Nephron progenitor cell (in vitro differentiated cells): ENCODE measurements around the gene CRHR2.
"Not testable (repeated sequence)": the region's sequence is repeated elsewhere in the genome, so short reads cannot be mapped to it uniquely, and the experiment has no call there.

Source experiments
- DNase-seq: peaks from one replicate; pipeline ENCODE4 v3.0.0; 2021
- H3K27ac Mint-ChIP-seq: 2 replicates; pipeline ENCODE4 v1.8.0; 2021; ENCODE audit warnings: mild to moderate bottlenecking, moderate library complexity, mixed read lengths
- H3K27me3 Mint-ChIP-seq: 2 replicates; pipeline ENCODE4 v1.8.0; 2021; ENCODE audit warnings: mild to moderate bottlenecking, low read depth, mixed read lengths; ENCODE audit not compliant: poor library complexity
- H3K36me3 Mint-ChIP-seq: 2 replicates; pipeline ENCODE4 v1.8.0; 2021; ENCODE audit warnings: low read depth, mixed read lengths
- H3K4me1 Mint-ChIP-seq: 2 replicates; pipeline ENCODE4 v1.8.0; 2021; ENCODE audit warnings: mixed read lengths
- H3K4me3 Mint-ChIP-seq: 2 replicates; pipeline ENCODE4 v1.8.0; 2021; ENCODE audit warnings: mild to moderate bottlenecking, moderate library complexity, mixed read lengths
- H3K9me3 Mint-ChIP-seq: 2 replicates; pipeline ENCODE4 v1.8.0; 2021; ENCODE audit warnings: mild to moderate bottlenecking, moderate library complexity, mixed read lengths
- CTCF ChIP-seq: fragments of 200-600 bp; sonication (generic); IDR thresholded peaks from 2 replicates; pipeline ENCODE4 v1.5.0; 2021; ENCODE audit warnings: antibody characterized with exemption

Gene CRHR2

DNA sequence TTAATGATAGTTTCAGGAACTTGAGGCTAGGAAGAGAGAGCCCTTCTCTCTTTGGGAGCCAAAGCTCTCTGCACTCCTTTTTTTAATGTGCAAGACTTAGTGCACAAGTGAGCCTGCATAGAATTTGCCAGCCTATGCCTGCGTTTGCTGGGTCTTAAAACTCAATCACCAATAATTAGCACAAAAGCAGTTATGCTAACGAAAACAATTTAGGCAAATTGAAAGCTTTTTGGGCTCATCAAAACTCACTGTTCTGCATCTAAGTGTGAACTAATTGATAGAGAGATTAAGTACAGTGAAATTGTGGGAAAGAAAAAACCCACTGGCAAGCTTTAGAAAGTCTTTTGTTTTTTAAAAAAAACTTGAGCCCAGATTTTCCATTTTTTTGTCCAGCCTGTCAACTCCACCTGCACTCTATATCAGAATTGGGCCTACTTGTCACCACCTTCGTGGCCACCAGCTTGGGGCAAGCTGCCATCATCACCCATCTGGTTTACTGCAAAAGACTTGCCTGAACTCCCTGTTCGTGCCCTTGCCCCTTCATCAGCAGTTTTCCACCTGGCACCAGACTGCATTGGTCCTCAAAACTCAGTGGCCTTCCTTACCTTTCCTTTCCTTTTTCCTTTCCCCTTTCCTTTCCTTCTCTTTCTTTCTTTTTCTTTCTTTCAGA is 37.8 kb downstream of the CRHR2 start:
- TF ChIP-seq CTCF, result no peak
- Mint-ChIP-seq H3K4me3 (peak overlapping the region; percentile 85), H3K27ac (no peak overlapping the region), H3K27me3 (no peaks in the 10 kb centered on the region), H3K9me3 (peaks cover 1% of the 10 kb centered on the region), H3K4me1 (peaks cover 39% of the 10 kb centered on the region), H3K36me3 (peaks cover 36% of the 10 kb centered on the region)
- DNase-seq, result no peak

- peak overlapping the region; percentile 81 for H3K27ac Mint-ChIP-seq
- DNase-seq, result no peak
Observed at GRCh38 chr7:30642789-30643188, 39.5 kb downstream of the CRHR2 start.

GRCh38 chr7:30642322-30642721 is 39.9 kb downstream of the CRHR2 start:
- peaks cover 30% of the 10 kb centered on the region for H3K4me1 Mint-ChIP-seq
- peak overlapping the region; percentile 85 for H3K4me3 Mint-ChIP-seq
- H3K36me3 Mint-ChIP-seq, result peaks cover 39% of the 10 kb centered on the region
- not testable (repeated sequence) for DNase-seq, H3K27me3 Mint-ChIP-seq, H3K9me3 Mint-ChIP-seq
- peak overlapping the region; percentile 81 for H3K27ac Mint-ChIP-seq

More at GRCh38 chr7:30642789-30643188, 39.5 kb downstream of the CRHR2 start:
- peaks cover 34% of the 10 kb centered on the region for H3K4me1 Mint-ChIP-seq
- no peaks in the 10 kb centered on the region for H3K27me3 Mint-ChIP-seq
- peak overlapping the region; percentile 85 for H3K4me3 Mint-ChIP-seq
- peaks cover 4% of the 10 kb centered on the region for H3K9me3 Mint-ChIP-seq
- no peak for TF ChIP-seq CTCF
- peaks cover 39% of the 10 kb centered on the region for H3K36me3 Mint-ChIP-seq

- no peak overlapping the region for H3K27ac Mint-ChIP-seq
- TF ChIP-seq CTCF, result no peak
- no peak for DNase-seq
- no peaks in the 10 kb centered on the region for H3K27me3 Mint-ChIP-seq
- H3K4me3 Mint-ChIP-seq, result no peak overlapping the region
- peaks cover 8% of the 10 kb centered on the region for H3K9me3 Mint-ChIP-seq
- H3K36me3 Mint-ChIP-seq, result peaks cover 61% of the 10 kb centered on the region
- no peaks in the 10 kb centered on the region for H3K4me1 Mint-ChIP-seq
Observed at GRCh38 chr7:30635798-30636197, 46.5 kb downstream of the CRHR2 start.

GRCh38 chr7:30634634-30635201 is 47.5 kb downstream of the CRHR2 start:
- H3K27me3 Mint-ChIP-seq, result no peaks in the 10 kb centered on the region
- H3K4me3 Mint-ChIP-seq, result no peak overlapping the region
- no peaks in the 10 kb centered on the region for H3K4me1 Mint-ChIP-seq
- H3K27ac Mint-ChIP-seq, result no peak overlapping the region
- peaks cover 8% of the 10 kb centered on the region for H3K9me3 Mint-ChIP-seq
- no peak for DNase-seq
- peaks cover 61% of the 10 kb centered on the region for H3K36me3 Mint-ChIP-seq
- no peak for TF ChIP-seq CTCF

GRCh38 chr7:30634193-30634626 is 48.0 kb downstream of the CRHR2 start:
- no peaks in the 10 kb centered on the region for H3K4me1 Mint-ChIP-seq
- H3K36me3 Mint-ChIP-seq, result peaks cover 59% of the 10 kb centered on the region
- H3K27me3 Mint-ChIP-seq, result no peaks in the 10 kb centered on the region
- H3K4me3 Mint-ChIP-seq, result no peak overlapping the region
- TF ChIP-seq CTCF, result no peak
- peaks cover 5% of the 10 kb centered on the region for H3K9me3 Mint-ChIP-seq
- no peak for DNase-seq
- H3K27ac Mint-ChIP-seq, result no peak overlapping the region
